GM18498 (cell line): Measurements from ENCODE around the gene LMAN1L.

Experiments
- ATAC-seq: cut with Tn5 transposase; IDR thresholded peaks from one replicate; pipeline ENCODE4 v1.9.1; 2021; ENCODE audit warnings: mild to moderate bottlenecking, moderate library complexity; ENCODE audit not compliant: unreplicated experiment

LMAN1L gene

GRCh38 chr15:74851960-74852359 is 39.3 kb downstream of the LMAN1L start:
- no peak for ATAC-seq

- ATAC-seq, result no peak
Observed at GRCh38 chr15:74854453-74855022, 41.9 kb downstream of the LMAN1L start.

- no peak for ATAC-seq
Observed at GRCh38 chr15:74855857-74856256, 43.2 kb downstream of the LMAN1L start.

GRCh38 chr15:74856537-74856936 is 43.9 kb downstream of the LMAN1L start:
- no peak for ATAC-seq

GRCh38 chr15:74857082-74857655 is 44.5 kb downstream of the LMAN1L start:
- ATAC-seq, result peak; percentile 82

GRCh38 chr15:74857671-74858368 is 45.2 kb downstream of the LMAN1L start:
- ATAC-seq, result no peak

- no peak for ATAC-seq
Observed at GRCh38 chr15:74858369-74858740, 45.7 kb downstream of the LMAN1L start.

GRCh38 chr15:74863239-74864056 is 50.8 kb downstream of the LMAN1L start:
- no peak for ATAC-seq

- ATAC-seq, result no peak
Observed at GRCh38 chr15:74864296-74864695, 51.7 kb downstream of the LMAN1L start.

GRCh38 chr15:74865316-74865715 is 52.7 kb downstream of the LMAN1L start:
- ATAC-seq, result no peak

GRCh38 chr15:74866090-74866489 is 53.5 kb downstream of the LMAN1L start:
- ATAC-seq, result no peak

- ATAC-seq, result no peak
Observed at GRCh38 chr15:74867466-74868038, 54.9 kb downstream of the LMAN1L start.

- no peak for ATAC-seq
Observed at GRCh38 chr15:74868059-74868458, 55.4 kb downstream of the LMAN1L start.

- no peak for ATAC-seq
Observed at GRCh38 chr15:74869372-74869725, 56.7 kb downstream of the LMAN1L start.

GRCh38 chr15:74869726-74870407 is 57.2 kb downstream of the LMAN1L start:
- peak; percentile 39 for ATAC-seq

GRCh38 chr15:74870436-74871215 is 58.0 kb downstream of the LMAN1L start:
- no peak for ATAC-seq

GRCh38 chr15:74872702-74873035 is 60.0 kb downstream of the LMAN1L start:
- ATAC-seq, result no peak

- ATAC-seq, result peak; percentile 83
Observed at GRCh38 chr15:74873036-74873755, 60.6 kb downstream of the LMAN1L start, which contains the start of gene SCAMP2. Gene SCAMP2, minus strand, starts transcription at chr15:74873365. Its CDS starts 110 bp downstream, at chr15:74873255.

- no peak for ATAC-seq
Observed at GRCh38 chr15:74873756-74874424, 61.3 kb downstream of the LMAN1L start.
